KMS-11 (cell line): Measurements from ENCODE around the gene PATJ.

Source experiments
- H2AFZ ChIP-seq: fragments of 200-600 bp; sonication (generic); 2 replicates; pipeline ENCODE4 v1.6.1; 2016; ENCODE audit warnings: antibody characterized with exemption, mixed run types, low read depth
- H3K27ac ChIP-seq: fragments of 200-600 bp; sonication (generic); 2 replicates; pipeline ENCODE4 v1.6.1; 2016; ENCODE audit warnings: mild to moderate bottlenecking, mixed run types
- H3K27me3 ChIP-seq: fragments of 200-600 bp; sonication (generic); 2 replicates; pipeline ENCODE4 v1.6.1; 2017; ENCODE audit warnings: mild to moderate bottlenecking, low read depth, mixed run types, moderate library complexity; ENCODE audit not compliant: insufficient read depth
- H3K36me3 ChIP-seq: fragments of 200-600 bp; sonication (generic); 2 replicates; pipeline ENCODE4 v1.6.1; 2017; ENCODE audit warnings: mild to moderate bottlenecking, mixed run types; ENCODE audit not compliant: insufficient read depth
- H3K4me1 ChIP-seq: fragments of 200-600 bp; sonication (generic); 2 replicates; pipeline ENCODE4 v1.6.1; 2016; ENCODE audit warnings: mild to moderate bottlenecking, low read depth, mixed run types; ENCODE audit not compliant: poor library complexity, severe bottlenecking
- H3K4me2 ChIP-seq: fragments of 200-600 bp; sonication (generic); 2 replicates; pipeline ENCODE4 v1.7.0; 2016; ENCODE audit warnings: mild to moderate bottlenecking, mixed run types
- H3K4me3 ChIP-seq: fragments of 200-600 bp; sonication (generic); IDR thresholded peaks from 2 replicates; pipeline ENCODE4 v1.6.1; 2017; ENCODE audit warnings: low read depth, low read length, mixed read lengths; ENCODE audit not compliant: insufficient read depth
- H3K79me2 ChIP-seq: fragments of 200-600 bp; sonication (generic); 2 replicates; pipeline ENCODE4 v1.6.1; 2016; ENCODE audit warnings: low read depth, mixed run types; ENCODE audit not compliant: insufficient read depth
- H3K9ac ChIP-seq: fragments of 200-600 bp; sonication (generic); 2 replicates; pipeline ENCODE4 v1.6.1; 2016; ENCODE audit warnings: mild to moderate bottlenecking, mixed run types
- H4K20me1 ChIP-seq: fragments of 200-600 bp; sonication (generic); 2 replicates; pipeline ENCODE4 v1.6.1; 2016; ENCODE audit warnings: mild to moderate bottlenecking, mixed run types; ENCODE audit not compliant: insufficient read depth
- TF ChIP-seq, protein P1 (sequence below): fragments of 200-600 bp; sonication (generic); conservative IDR thresholded peaks from 2 replicates; pipeline ENCODE4 v1.6.1; 2017; ENCODE audit warnings: low read depth, mild to moderate bottlenecking, antibody characterized with exemption, low read length, moderate library complexity, mixed read lengths

PATJ gene

DNA sequence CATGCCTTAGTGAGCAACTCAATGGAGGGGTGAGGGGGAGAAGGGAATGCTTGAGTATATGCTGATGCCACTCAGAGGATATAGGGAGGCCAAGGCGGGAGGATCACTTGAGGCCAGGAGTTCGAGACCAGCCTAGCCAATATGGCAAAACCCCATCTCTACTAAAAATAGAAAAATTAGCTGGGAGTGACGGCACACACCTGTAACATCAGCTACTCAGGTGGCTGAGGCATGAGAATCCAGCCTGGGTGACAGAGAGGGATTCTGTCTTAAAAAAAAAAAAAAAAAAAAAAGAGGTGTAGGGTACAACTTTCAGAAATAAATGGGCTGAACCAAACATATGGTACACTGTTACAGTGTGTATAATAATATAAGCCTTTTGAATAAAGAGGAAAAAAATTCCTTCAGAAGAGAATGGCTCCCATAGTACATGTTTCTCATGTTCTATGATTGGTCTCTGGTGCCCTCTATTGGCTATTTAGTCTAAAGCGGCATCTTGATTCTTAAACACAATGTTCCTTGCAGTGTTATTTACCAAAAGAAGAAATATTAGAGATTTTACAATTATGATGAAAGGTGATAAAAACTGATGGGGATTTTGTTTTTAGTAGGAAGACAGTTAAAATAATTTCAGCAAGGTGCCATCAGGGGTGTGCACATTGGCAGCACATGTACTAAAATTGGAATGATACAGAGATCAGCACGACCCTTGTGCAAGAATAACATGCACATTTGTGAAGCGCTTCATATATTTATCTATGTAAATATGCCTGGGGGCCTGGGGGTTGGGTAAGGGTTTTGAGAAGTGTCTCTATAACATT lies 109.8 kb downstream of the PATJ start:
- H3K4me1 ChIP-seq, result no peaks in the 10 kb centered on the region
- H4K20me1 ChIP-seq, result no peaks in the 10 kb centered on the region
- H3K79me2 ChIP-seq, result no peaks in the 10 kb centered on the region
- H3K4me3 ChIP-seq, result no peak overlapping the region
- H3K4me2 ChIP-seq, result no peak overlapping the region
- no peaks in the 10 kb centered on the region for H3K27me3 ChIP-seq
- H2AFZ ChIP-seq, result no peak overlapping the region
- no peak overlapping the region for H3K27ac ChIP-seq
- no peaks in the 10 kb centered on the region for H3K36me3 ChIP-seq
- no peak overlapping the region for H3K9ac ChIP-seq
- TF ChIP-seq, protein P1, sequence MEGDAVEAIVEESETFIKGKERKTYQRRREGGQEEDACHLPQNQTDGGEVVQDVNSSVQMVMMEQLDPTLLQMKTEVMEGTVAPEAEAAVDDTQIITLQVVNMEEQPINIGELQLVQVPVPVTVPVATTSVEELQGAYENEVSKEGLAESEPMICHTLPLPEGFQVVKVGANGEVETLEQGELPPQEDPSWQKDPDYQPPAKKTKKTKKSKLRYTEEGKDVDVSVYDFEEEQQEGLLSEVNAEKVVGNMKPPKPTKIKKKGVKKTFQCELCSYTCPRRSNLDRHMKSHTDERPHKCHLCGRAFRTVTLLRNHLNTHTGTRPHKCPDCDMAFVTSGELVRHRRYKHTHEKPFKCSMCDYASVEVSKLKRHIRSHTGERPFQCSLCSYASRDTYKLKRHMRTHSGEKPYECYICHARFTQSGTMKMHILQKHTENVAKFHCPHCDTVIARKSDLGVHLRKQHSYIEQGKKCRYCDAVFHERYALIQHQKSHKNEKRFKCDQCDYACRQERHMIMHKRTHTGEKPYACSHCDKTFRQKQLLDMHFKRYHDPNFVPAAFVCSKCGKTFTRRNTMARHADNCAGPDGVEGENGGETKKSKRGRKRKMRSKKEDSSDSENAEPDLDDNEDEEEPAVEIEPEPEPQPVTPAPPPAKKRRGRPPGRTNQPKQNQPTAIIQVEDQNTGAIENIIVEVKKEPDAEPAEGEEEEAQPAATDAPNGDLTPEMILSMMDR, result peak; percentile 76

DNA sequence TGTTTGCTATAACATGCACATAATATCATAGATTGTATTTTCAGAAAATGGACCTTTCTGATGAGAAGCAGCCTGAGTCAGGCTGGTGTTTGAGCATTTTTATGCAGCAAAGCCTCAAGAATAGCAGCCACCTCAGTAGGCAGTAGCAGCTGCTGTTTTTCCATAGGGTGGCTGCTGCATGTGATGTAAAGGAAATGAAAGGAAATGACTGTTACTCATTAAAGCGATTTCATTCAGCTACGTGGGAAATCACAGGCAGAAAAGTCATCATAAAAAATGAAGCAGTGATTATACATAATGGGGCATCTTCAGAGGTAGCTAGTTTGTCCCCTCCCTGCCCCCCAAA lies 110.4 kb downstream of the PATJ start:
- Histone ChIP-seq H3K27ac (no peak overlapping the region), H3K4me1 (no peaks in the 10 kb centered on the region), H4K20me1 (no peaks in the 10 kb centered on the region), H3K27me3 (no peaks in the 10 kb centered on the region), H3K4me3 (no peak overlapping the region), H2AFZ (no peak overlapping the region), H3K9ac (no peak overlapping the region), H3K4me2 (no peak overlapping the region), H3K79me2 (no peaks in the 10 kb centered on the region), H3K36me3 (no peaks in the 10 kb centered on the region)
- TF ChIP-seq, protein P1, result no peak

DNA sequence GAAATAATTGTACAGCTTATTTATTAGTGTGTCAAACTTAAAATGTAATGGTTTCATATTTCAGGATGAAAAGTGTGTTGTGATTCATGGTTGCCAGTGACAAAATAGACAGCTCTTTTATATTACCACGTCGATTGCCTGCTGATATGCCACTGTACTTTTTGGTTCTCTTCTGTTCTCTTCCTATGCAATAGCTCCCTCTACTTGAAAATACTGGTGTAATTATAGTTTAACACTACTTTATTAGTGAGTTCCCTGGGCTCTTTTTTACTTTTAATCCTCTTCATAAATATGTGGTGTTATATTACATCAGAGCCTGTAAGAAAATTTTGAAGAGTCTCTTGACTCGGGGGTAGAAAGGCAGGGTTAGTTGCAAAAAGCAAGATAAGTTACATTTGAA lies 111.3 kb downstream of the PATJ start:
- no peak overlapping the region for H3K27ac ChIP-seq
- no peak overlapping the region for H3K4me3 ChIP-seq
- H4K20me1 ChIP-seq, result no peaks in the 10 kb centered on the region
- no peaks in the 10 kb centered on the region for H3K4me1 ChIP-seq
- H2AFZ ChIP-seq, result no peak overlapping the region
- H3K4me2 ChIP-seq, result no peak overlapping the region
- no peaks in the 10 kb centered on the region for H3K36me3 ChIP-seq
- H3K79me2 ChIP-seq, result no peaks in the 10 kb centered on the region
- H3K27me3 ChIP-seq, result no peaks in the 10 kb centered on the region
- no peak overlapping the region for H3K9ac ChIP-seq
- TF ChIP-seq, protein P1, result peak; percentile 44; the same call in 1 of the 2 replicates

- no peaks in the 10 kb centered on the region for H3K79me2 ChIP-seq
- H3K4me3 ChIP-seq, result no peak overlapping the region
- H3K4me2 ChIP-seq, result no peak overlapping the region
- H2AFZ ChIP-seq, result no peak overlapping the region
- TF ChIP-seq, protein P1, result no peak
- no peaks in the 10 kb centered on the region for H3K36me3 ChIP-seq
- H3K4me1 ChIP-seq, result no peaks in the 10 kb centered on the region
- no peak overlapping the region for H3K9ac ChIP-seq
- no peaks in the 10 kb centered on the region for H3K27me3 ChIP-seq
- no peak overlapping the region for H3K27ac ChIP-seq
- H4K20me1 ChIP-seq, result no peaks in the 10 kb centered on the region
Observed at GRCh38 chr1:61864489-61864888, 122.2 kb downstream of the PATJ start.
